ENCODE data around the gene PHGDH. TPM values are rescaled to one million over a fixed set of nuclear protein-coding genes. Genes with fewer than 3 reads are reported as not detected.
"Not testable (repeated sequence)": the region's sequence is repeated elsewhere in the genome, so short reads cannot be mapped to it uniquely, and the experiment has no call there.

The PHGDH gene
- total RNA-seq, 1 donor from 2014 or later, result 217 TPM

GRCh38 chr1:119700326-119700725 is 11.4 kb upstream of the PHGDH start:
- no peaks in the 10 kb centered on the region for H3K27me3 Mint-ChIP-seq
- H3K27ac Mint-ChIP-seq, result no peak overlapping the region
- no peak for DNase-seq (ENCODE audit: extremely low spot score, unreplicated experiment)
- H3K9me3 Mint-ChIP-seq, result peaks cover 22% of the 10 kb centered on the region
- H3K4me3 Mint-ChIP-seq, result no peak overlapping the region
- no peak for TF ChIP-seq CTCF (conservative IDR thresholded peaks at IDR 0.05)
- peaks cover 7% of the 10 kb centered on the region for H3K4me1 Mint-ChIP-seq (ENCODE audit: unreplicated experiment)
- no peaks in the 10 kb centered on the region for H3K36me3 Mint-ChIP-seq

GRCh38 chr1:119701659-119702058 is 10.1 kb upstream of the PHGDH start:
- no peak overlapping the region for H3K27ac Mint-ChIP-seq
- no peaks in the 10 kb centered on the region for H3K27me3 Mint-ChIP-seq
- no peak overlapping the region for H3K4me3 Mint-ChIP-seq
- no peak for TF ChIP-seq CTCF (conservative IDR thresholded peaks at IDR 0.05)
- H3K9me3 Mint-ChIP-seq, result peaks cover 22% of the 10 kb centered on the region
- no peak for DNase-seq (ENCODE audit: extremely low spot score, unreplicated experiment)
- no peaks in the 10 kb centered on the region for H3K36me3 Mint-ChIP-seq
- peaks cover 7% of the 10 kb centered on the region for H3K4me1 Mint-ChIP-seq (ENCODE audit: unreplicated experiment)

- no peak for TF ChIP-seq CTCF (conservative IDR thresholded peaks at IDR 0.05)
- no peaks in the 10 kb centered on the region for H3K27me3 Mint-ChIP-seq
- no peak overlapping the region for H3K27ac Mint-ChIP-seq
- H3K9me3 Mint-ChIP-seq, result peaks cover 22% of the 10 kb centered on the region
- H3K4me3 Mint-ChIP-seq, result no peak overlapping the region
- H3K4me1 Mint-ChIP-seq (ENCODE audit: unreplicated experiment), result peaks cover 7% of the 10 kb centered on the region
- no peak for DNase-seq (ENCODE audit: extremely low spot score, unreplicated experiment)
- H3K36me3 Mint-ChIP-seq, result no peaks in the 10 kb centered on the region
These were observed 9.3 kb upstream of the PHGDH start for GRCh38 chr1:119702384-119702783.

- no peak for TF ChIP-seq CTCF (conservative IDR thresholded peaks at IDR 0.05)
- Mint-ChIP-seq H3K4me1 (ENCODE audit: unreplicated experiment) (no peaks in the 10 kb centered on the region), H3K9me3 (peaks cover 22% of the 10 kb centered on the region), H3K27me3 (no peaks in the 10 kb centered on the region), H3K36me3 (no peaks in the 10 kb centered on the region), H3K27ac (no peak overlapping the region), H3K4me3 (no peak overlapping the region)
- DNase-seq (ENCODE audit: extremely low spot score, unreplicated experiment), result no peak
These were observed 7.9 kb upstream of the PHGDH start for GRCh38 chr1:119703666-119704450.

GRCh38 chr1:119706599-119706998 is 5.1 kb upstream of the PHGDH start:
- peaks cover 14% of the 10 kb centered on the region for H3K9me3 Mint-ChIP-seq
- not testable (repeated sequence) for H3K4me1 Mint-ChIP-seq (ENCODE audit: unreplicated experiment); DNase-seq (ENCODE audit: extremely low spot score, unreplicated experiment); H3K4me3 Mint-ChIP-seq; H3K36me3 Mint-ChIP-seq; H3K27me3 Mint-ChIP-seq; H3K27ac Mint-ChIP-seq

- not testable (repeated sequence) for H3K9me3 Mint-ChIP-seq, H3K27me3 Mint-ChIP-seq, H3K36me3 Mint-ChIP-seq
These were observed 354 bp upstream of the PHGDH start for GRCh38 chr1:119711356-119711803.

More at GRCh38 chr1:119711356-119711803, 354 bp upstream of the PHGDH start:
- peak overlapping the region; percentile 94 for H3K27ac Mint-ChIP-seq
- peak overlapping the region; percentile 94 for H3K4me3 Mint-ChIP-seq
- DNase-seq (ENCODE audit: extremely low spot score, unreplicated experiment), result not testable (repeated sequence)
- H3K4me1 Mint-ChIP-seq (ENCODE audit: unreplicated experiment), result peaks cover 39% of the 10 kb centered on the region
